HepG2 (cell line): Measurements from ENCODE around the gene LARP1. TPM values are rescaled to one million over a fixed set of nuclear protein-coding genes. Genes with fewer than 3 reads are reported as not detected.

Source experiments
- AKNA ChIP-seq: sonication (generic); formaldehyde crosslinking; IDR thresholded peaks from 2 replicates; pipeline ENCODE4 v1.4.0; 2020; ENCODE audit warnings: missing genetic modification reagents, borderline replicate concordance
- BRD4 ChIP-seq: sonication (generic); formaldehyde crosslinking; IDR thresholded peaks from 2 replicates; pipeline ENCODE4 v1.4.0; 2020; ENCODE audit warnings: missing genetic modification reagents
- CBX5 ChIP-seq: sonication (generic); formaldehyde crosslinking; IDR thresholded peaks from 2 replicates; pipeline ENCODE4 v1.4.0; 2020; ENCODE audit warnings: missing genetic modification reagents, borderline replicate concordance
- E2F2 ChIP-seq: sonication (generic); formaldehyde crosslinking; IDR thresholded peaks from 2 replicates; pipeline ENCODE4 v1.4.0; 2020; ENCODE audit warnings: missing genetic modification reagents, borderline replicate concordance
- ESRRA ChIP-seq: sonication (generic); formaldehyde crosslinking; IDR thresholded peaks from 2 replicates; pipeline ENCODE4 v1.5.1; 2020; ENCODE audit warnings: mild to moderate bottlenecking, low read depth, missing genetic modification reagents
- GABPB1 ChIP-seq: IDR thresholded peaks from 2 replicates; pipeline ENCODE4 v1.6.1; 2016; ENCODE audit warnings: mild to moderate bottlenecking, missing genetic modification reagents, moderate library complexity, missing compliant biosample characterization
- MAF1 ChIP-seq: sonication (generic); formaldehyde crosslinking; IDR thresholded peaks from 2 replicates; pipeline ENCODE4 v1.5.0; 2020; ENCODE audit warnings: missing genetic modification reagents, borderline replicate concordance
- MATR3 ChIP-seq: sonication (generic); formaldehyde crosslinking; IDR thresholded peaks from 2 replicates; pipeline ENCODE4 v1.4.0; 2020; ENCODE audit warnings: missing genetic modification reagents
- MEF2D ChIP-seq: sonication (generic); formaldehyde crosslinking; IDR thresholded peaks from 2 replicates; pipeline ENCODE4 v1.5.1; 2020; ENCODE audit warnings: mild to moderate bottlenecking, missing genetic modification reagents
- NFIC ChIP-seq: IDR thresholded peaks from 2 replicates; pipeline ENCODE4 v1.6.1; 2012; ENCODE audit warnings: mild to moderate bottlenecking, low read length, inconsistent platforms
- NKX3-1 ChIP-seq: sonication (generic); formaldehyde crosslinking; IDR thresholded peaks from 2 replicates; pipeline ENCODE4 v1.5.0; 2020; ENCODE audit warnings: missing genetic modification reagents
- SMAD3 ChIP-seq: sonication (generic); formaldehyde crosslinking; IDR thresholded peaks from 2 replicates; pipeline ENCODE4 v1.4.0; 2020; ENCODE audit warnings: missing genetic modification reagents
- TOE1 ChIP-seq: sonication (generic); formaldehyde crosslinking; IDR thresholded peaks from 2 replicates; pipeline ENCODE4 v1.4.0; 2020; ENCODE audit warnings: mild to moderate bottlenecking, missing genetic modification reagents
- TSC22D2 ChIP-seq: sonication (generic); formaldehyde crosslinking; IDR thresholded peaks from 2 replicates; pipeline ENCODE4 v1.5.1; 2020; ENCODE audit warnings: missing genetic modification reagents, mild to moderate bottlenecking, borderline replicate concordance
- YEATS2 ChIP-seq: sonication (generic); formaldehyde crosslinking; IDR thresholded peaks from 2 replicates; pipeline ENCODE4 v1.4.0; 2020; ENCODE audit warnings: missing genetic modification reagents, borderline replicate concordance
- ZBTB1 ChIP-seq: sonication (generic); formaldehyde crosslinking; IDR thresholded peaks from 2 replicates; pipeline ENCODE4 v1.4.0; 2020; ENCODE audit warnings: missing genetic modification reagents, borderline replicate concordance
- ZFP90 ChIP-seq: sonication (generic); formaldehyde crosslinking; IDR thresholded peaks from 2 replicates; pipeline ENCODE4 v1.8.0; 2022; ENCODE audit warnings: missing genetic modification reagents, mild to moderate bottlenecking, inconsistent platforms, borderline replicate concordance
- ZNF543 ChIP-seq: sonication (generic); formaldehyde crosslinking; IDR thresholded peaks from 2 replicates; pipeline ENCODE4 v1.4.0; 2020; ENCODE audit warnings: mild to moderate bottlenecking, missing genetic modification reagents
- ZNF670 ChIP-seq: sonication (generic); formaldehyde crosslinking; IDR thresholded peaks from 2 replicates; pipeline ENCODE4 v1.8.0; 2022; ENCODE audit warnings: mild to moderate bottlenecking, missing genetic modification reagents, borderline replicate concordance
- ZNF687 ChIP-seq: sonication (generic); formaldehyde crosslinking; IDR thresholded peaks from 2 replicates; pipeline ENCODE4 v1.5.1; 2020; ENCODE audit warnings: mild to moderate bottlenecking, missing genetic modification reagents, moderate library complexity
- polyA plus RNA-seq, 8 experiments: library from polyadenylated mRNA; depleted of rRNA in 3 of 8; stranded (reverse) in 7 of 8; unstranded in 1 of 8; fragments of >200 nt; fragmentation: Illumina TruSeq in 4 of 8; extraction: Trizol in 4 of 8; gene quantifications; 2 replicates each; pipeline versions ENCODE4 v1.2.1 to v1.2.3, GENCODE V29; 2011 to 2016; ENCODE audit warnings: low read depth in 4 of 8, missing spikeins in 1 of 8, mixed read lengths in 1 of 8; ENCODE audit not compliant: insufficient read depth in 1 of 8
- total RNA-seq, 5 experiments: library from RNA; depleted of rRNA; stranded (reverse); fragments of >200 nt; fragmentation: Illumina TruSeq; extraction: Trizol; gene quantifications; 2 replicates each; pipeline ENCODE4 v1.2.3, GENCODE V29; 2016; ENCODE audit warnings: low read depth in 1 of 5

The LARP1 gene
- total and polyA plus RNA-seq, 2 of the 13 experiments (the other 11 are each of a cell fraction or from before 2014, with no cell fraction given), result 45.2 to 61.4 TPM

- TF ChIP-seq ZNF687 (CRISPR knock-in tag), result peak; percentile 63
- peak; percentile 63 for TF ChIP-seq TSC22D2 (CRISPR knock-in tag)
- 0 out of 2 replicates have a peak, but pooled peaks have one; percentile 31 for TF ChIP-seq NFIC
- TF ChIP-seq ZFP90, result peak; percentile 80; the same call in 1 of the 2 replicates
- TF ChIP-seq MAF1, result no peak
- TF ChIP-seq ESRRA (CRISPR knock-in tag), result no peak
- TF ChIP-seq YEATS2 (CRISPR knock-in tag), result peak; percentile 60; the same call in 1 of the 2 replicates
- TF ChIP-seq AKNA, result no peak
- TF ChIP-seq MATR3 (CRISPR knock-in tag), result no peak
- no peak; the same call in 1 of the 2 replicates for TF ChIP-seq TOE1 (CRISPR knock-in tag)
- peak; percentile 68; the same call in 1 of the 2 replicates for TF ChIP-seq CBX5
- no peak; the same call in 1 of the 2 replicates for TF ChIP-seq MEF2D (CRISPR knock-in tag)
- peak; percentile 93 for TF ChIP-seq GABPB1 (CRISPR knock-in tag)
- TF ChIP-seq SMAD3 (CRISPR knock-in tag), result peak; percentile 37; the same call in 1 of the 2 replicates
- TF ChIP-seq ZBTB1 (CRISPR knock-in tag), result no peak
- no peak; the same call in 1 of the 2 replicates for TF ChIP-seq ZNF543 (CRISPR knock-in tag)
- 0 out of 2 replicates have a peak, but pooled peaks have one; percentile 49 for TF ChIP-seq BRD4 (CRISPR knock-in tag)
- no peak; the same call in 1 of the 2 replicates for TF ChIP-seq NKX3-1
- TF ChIP-seq E2F2 (CRISPR knock-in tag), result no peak
- TF ChIP-seq ZNF670, result peak; percentile 38; the same call in 1 of the 2 replicates
Measured at GRCh38 chr5:154858297-154858971, 103.3 kb downstream of the LARP1 start, which contains the start of gene CNOT8 (continued).
